ENCODE data around the gene PON2.

DNA sequence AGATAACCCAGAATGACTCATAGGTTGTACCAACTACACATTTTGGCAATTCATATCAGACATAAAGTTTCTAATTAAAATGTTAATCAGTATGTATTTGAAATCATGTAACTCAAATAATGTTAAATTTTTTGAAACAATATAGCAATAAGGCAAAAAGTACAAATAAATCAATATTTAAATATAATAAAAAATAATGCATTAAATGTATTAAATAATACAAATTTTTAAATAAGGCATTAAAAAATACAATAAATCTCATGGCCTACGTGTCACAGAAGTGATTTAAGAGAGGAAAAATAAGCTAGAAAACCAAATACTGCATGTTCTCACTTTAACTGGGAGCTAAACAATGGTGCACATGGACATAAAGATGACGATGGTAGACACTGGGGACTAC is 9.1 kb downstream of the PON2 start:
- no peak for TF ChIP-seq POLR2A (IDR thresholded peaks at IDR 0.05)
- TF ChIP-seq, protein P1, sequence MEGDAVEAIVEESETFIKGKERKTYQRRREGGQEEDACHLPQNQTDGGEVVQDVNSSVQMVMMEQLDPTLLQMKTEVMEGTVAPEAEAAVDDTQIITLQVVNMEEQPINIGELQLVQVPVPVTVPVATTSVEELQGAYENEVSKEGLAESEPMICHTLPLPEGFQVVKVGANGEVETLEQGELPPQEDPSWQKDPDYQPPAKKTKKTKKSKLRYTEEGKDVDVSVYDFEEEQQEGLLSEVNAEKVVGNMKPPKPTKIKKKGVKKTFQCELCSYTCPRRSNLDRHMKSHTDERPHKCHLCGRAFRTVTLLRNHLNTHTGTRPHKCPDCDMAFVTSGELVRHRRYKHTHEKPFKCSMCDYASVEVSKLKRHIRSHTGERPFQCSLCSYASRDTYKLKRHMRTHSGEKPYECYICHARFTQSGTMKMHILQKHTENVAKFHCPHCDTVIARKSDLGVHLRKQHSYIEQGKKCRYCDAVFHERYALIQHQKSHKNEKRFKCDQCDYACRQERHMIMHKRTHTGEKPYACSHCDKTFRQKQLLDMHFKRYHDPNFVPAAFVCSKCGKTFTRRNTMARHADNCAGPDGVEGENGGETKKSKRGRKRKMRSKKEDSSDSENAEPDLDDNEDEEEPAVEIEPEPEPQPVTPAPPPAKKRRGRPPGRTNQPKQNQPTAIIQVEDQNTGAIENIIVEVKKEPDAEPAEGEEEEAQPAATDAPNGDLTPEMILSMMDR (IDR thresholded peaks at IDR 0.05), result no peak

Measured in Peyer's patch (tissue), 4 donors.